DOHH2 (cell line): Measurements from ENCODE around the gene MYO1D.

Source experiments
- CTCF ChIP-seq: fragments of 200-600 bp; sonication (generic); IDR thresholded peaks from one replicate; pipeline ENCODE4 v1.5.1; 2014; ENCODE audit warnings: antibody characterized with exemption, mild to moderate bottlenecking, low read depth, low read length; ENCODE audit not compliant: poor library complexity, severe bottlenecking
- EZH2phosphoT487 ChIP-seq: fragments of 200-600 bp; sonication (generic); IDR thresholded peaks from 2 replicates; pipeline ENCODE4 v1.6.1; 2017; ENCODE audit warnings: borderline replicate concordance, mild to moderate bottlenecking, antibody characterized with exemption, low read length, moderate library complexity, mixed read lengths

GRCh38 chr17:32701871-32702270, 175.1 kb downstream of the MYO1D start:
- TF ChIP-seq CTCF: no peak
- TF ChIP-seq EZH2phosphoT487: no peak
